Hepatocyte (in vitro differentiated cells): ENCODE results near the gene TMC5.

Experiments
- EZH2 ChIP-seq: fragments of 200-600 bp; sonication (generic); IDR thresholded peaks from 2 replicates; pipeline ENCODE4 v1.6.1; 2016; ENCODE audit warnings: antibody characterized with exemption, mild to moderate bottlenecking, borderline replicate concordance
- EZH2phosphoT487 ChIP-seq: fragments of 200-600 bp; sonication (generic); IDR thresholded peaks from one replicate; pipeline ENCODE4 v1.6.1; 2018; ENCODE audit warnings: antibody characterized with exemption, mild to moderate bottlenecking, low read depth, moderate library complexity; ENCODE audit not compliant: unreplicated experiment, severe bottlenecking
- TF ChIP-seq, protein P1 (sequence below): fragments of 200-600 bp; sonication (generic); IDR thresholded peaks from 2 replicates; pipeline ENCODE4 v1.5.1; 2016; ENCODE audit warnings: antibody characterized with exemption, mild to moderate bottlenecking; ENCODE audit not compliant: poor library complexity

DNA sequence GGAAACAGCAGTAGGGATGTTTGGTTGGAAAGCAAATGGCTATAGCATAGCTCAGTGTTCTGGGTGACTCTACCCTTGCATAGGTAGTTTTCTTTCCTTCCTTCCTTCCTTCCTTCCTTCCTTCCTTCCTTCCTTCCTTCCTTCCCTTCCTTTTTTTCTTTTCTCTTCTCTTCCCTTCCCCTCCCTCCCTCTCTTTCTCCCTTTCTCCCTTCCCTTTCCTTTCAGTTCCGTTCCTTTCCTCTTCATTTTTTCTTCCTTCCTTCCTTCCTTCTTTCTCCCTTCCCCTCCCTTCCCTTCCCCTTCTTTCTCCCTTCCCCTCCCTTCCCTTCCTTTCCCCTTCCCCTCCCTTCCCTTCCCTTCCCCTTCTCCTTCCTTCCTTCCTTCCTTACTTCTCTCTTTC, 72.9 kb downstream of the TMC5 start:
- TF ChIP-seq EZH2 (no peak), EZH2phosphoT487 (no peak)
- TF ChIP-seq, protein P1, sequence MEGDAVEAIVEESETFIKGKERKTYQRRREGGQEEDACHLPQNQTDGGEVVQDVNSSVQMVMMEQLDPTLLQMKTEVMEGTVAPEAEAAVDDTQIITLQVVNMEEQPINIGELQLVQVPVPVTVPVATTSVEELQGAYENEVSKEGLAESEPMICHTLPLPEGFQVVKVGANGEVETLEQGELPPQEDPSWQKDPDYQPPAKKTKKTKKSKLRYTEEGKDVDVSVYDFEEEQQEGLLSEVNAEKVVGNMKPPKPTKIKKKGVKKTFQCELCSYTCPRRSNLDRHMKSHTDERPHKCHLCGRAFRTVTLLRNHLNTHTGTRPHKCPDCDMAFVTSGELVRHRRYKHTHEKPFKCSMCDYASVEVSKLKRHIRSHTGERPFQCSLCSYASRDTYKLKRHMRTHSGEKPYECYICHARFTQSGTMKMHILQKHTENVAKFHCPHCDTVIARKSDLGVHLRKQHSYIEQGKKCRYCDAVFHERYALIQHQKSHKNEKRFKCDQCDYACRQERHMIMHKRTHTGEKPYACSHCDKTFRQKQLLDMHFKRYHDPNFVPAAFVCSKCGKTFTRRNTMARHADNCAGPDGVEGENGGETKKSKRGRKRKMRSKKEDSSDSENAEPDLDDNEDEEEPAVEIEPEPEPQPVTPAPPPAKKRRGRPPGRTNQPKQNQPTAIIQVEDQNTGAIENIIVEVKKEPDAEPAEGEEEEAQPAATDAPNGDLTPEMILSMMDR = no peak
